AG04450 (cell line): ENCODE measurements around the gene CRYM. TPM values are rescaled to one million over a fixed set of nuclear protein-coding genes. Genes with fewer than 3 reads are reported as not detected.
A peak's percentile ranks its signal among the peaks of the same experiment; 100 is the strongest.

Source experiments
- CTCF ChIA-PET: fragments of 300-600, 350-600 bp; formaldehyde crosslinking; extraction: SDS; loops from one replicate; lab custom pipeline; 2022; ENCODE audit warnings: antibody characterized with exemption, inconsistent platforms; lab: Charles Lee
- POLR2A ChIA-PET: fragments of 350-600 bp; formaldehyde crosslinking; extraction: SDS; loops from one replicate; lab custom pipeline; 2021; ENCODE audit warnings: antibody characterized with exemption, inconsistent platforms; lab: Yijun Ruan, JAX
- DNase-seq: peaks from one replicate; pipeline ENCODE4 v3.0.0-alpha.2; 2011; ENCODE audit warnings: low read depth, low spot score
- H3K27ac ChIP-seq: one replicate; pipeline ENCODE4 v1.5.1; 2012; ENCODE audit warnings: low read depth, low read length, control low read depth
- H3K27me3 ChIP-seq: one replicate; pipeline ENCODE4 v1.6.0; 2012; ENCODE audit warnings: low read length; ENCODE audit not compliant: control insufficient read depth, insufficient read depth
- H3K4me3 ChIP-seq: 2 replicates; pipeline ENCODE4 v1.5.1; 2011; ENCODE audit warnings: mild to moderate bottlenecking, low read depth, low read length, control low read depth
- H3K9me3 ChIP-seq: 2 replicates; pipeline ENCODE4 v1.5.1; 2012; ENCODE audit warnings: low read length; ENCODE audit not compliant: control insufficient read depth, insufficient read depth
- CTCF ChIP-seq: IDR thresholded peaks from 2 replicates; pipeline ENCODE4 v1.5.1; 2011; ENCODE audit warnings: low read depth, low read length, control low read depth, inconsistent platforms
- polyA plus RNA-seq: library from polyadenylated mRNA; depleted of rRNA; stranded (reverse); fragments of >200 nt; gene quantifications from 2 replicates; pipeline ENCODE4 v1.2.3, GENCODE V29; 2011

The CRYM gene
- polyA plus RNA-seq, 1 experiment: 0.21 TPM

DNA sequence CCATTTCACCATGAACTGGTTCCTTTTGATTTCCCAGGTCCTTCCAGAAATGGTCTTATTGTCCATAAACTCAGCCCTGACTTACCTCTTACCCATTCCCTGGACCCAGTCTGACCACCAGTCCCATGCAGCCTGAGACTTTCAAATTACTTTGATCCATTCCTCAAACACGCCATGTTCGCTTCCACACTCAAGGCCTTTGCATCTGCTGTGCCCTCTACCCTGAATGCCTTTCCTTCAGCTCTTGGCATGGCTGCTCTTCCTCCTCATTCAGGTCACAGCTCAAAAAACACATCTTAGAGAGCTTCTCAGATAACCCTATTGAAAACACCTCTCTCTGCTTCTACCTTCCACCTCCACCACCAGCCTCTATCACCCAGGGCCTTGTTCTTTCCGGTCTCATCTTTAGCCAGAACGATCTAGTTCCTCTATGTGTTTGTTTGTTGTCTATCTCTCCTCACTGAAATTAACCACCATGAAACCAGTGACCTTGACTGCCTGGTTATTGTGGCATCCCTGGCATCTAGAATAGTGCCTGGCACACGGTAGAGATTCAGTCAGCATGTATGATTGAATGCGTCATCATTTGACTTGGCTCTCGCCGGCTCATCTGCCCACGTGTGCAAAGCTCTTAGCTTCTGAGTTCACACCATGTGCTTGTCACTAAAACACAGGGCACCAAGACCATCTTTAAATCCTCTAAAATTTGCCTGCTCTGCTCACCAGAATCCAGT lies 12.8 kb downstream of the CRYM start:
- DNase-seq: no peak
- no peak for TF ChIP-seq CTCF
- POLR2A ChIA-PET: no interaction called here
- Histone ChIP-seq H3K9me3 (no peaks in the 10 kb centered on the region), H3K27me3 (peaks cover 2% of the 10 kb centered on the region), H3K4me3 (no peak overlapping the region), H3K27ac (no peak overlapping the region)
- CTCF ChIA-PET: interaction anchor here (1.2 kb wide), 1 partner anchor 12 kb away, joined by 4 read pairs; no protein-coding TSS in a partner anchor

DNA sequence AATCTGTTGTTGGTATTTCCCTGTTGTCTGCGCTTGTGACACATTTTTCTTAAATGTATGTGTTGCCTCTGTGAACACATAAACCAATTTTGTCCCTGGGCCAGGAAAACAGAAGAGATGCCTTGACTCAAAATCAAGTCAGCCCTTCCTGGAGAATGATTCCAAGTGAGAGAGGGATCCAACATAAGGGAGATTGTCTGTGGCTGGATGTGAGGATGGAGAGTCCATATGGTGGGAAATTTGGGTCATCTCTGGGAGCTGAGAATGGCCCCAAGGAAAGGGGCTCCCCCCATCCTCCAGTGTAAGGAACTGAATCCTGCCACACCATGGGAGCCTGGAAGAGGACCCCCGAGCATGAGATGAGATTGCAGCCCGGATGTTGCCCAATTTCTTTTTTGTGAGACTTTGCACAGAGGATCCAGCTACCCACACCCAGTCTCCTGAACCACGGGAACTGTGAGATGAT lies 13.5 kb downstream of the CRYM start:
- no peak for TF ChIP-seq CTCF
- H3K4me3 ChIP-seq: no peak overlapping the region
- CTCF ChIA-PET: interaction anchor here (1.2 kb wide), 1 partner anchor 13 kb away, joined by 4 read pairs; no protein-coding TSS in a partner anchor

GRCh38 chr16:21263640-21264570 lies 14.2 kb downstream of the CRYM start:
- no peak for TF ChIP-seq CTCF
- Histone ChIP-seq H3K9me3 (no peaks in the 10 kb centered on the region), H3K4me3 (no peak overlapping the region), H3K27me3 (no peaks in the 10 kb centered on the region), H3K27ac (peak overlapping the region; percentile 21)
- ChIA-PET CTCF (interaction anchor here (1.2 kb wide), 1 partner anchor 13 kb away, joined by 4 read pairs; no protein-coding TSS in a partner anchor), POLR2A (no interaction called here)
- peak; percentile 2 for DNase-seq

More for the DNA sequence above, 13.5 kb downstream of the CRYM start:
- no peaks in the 10 kb centered on the region for H3K27me3 ChIP-seq
- POLR2A ChIA-PET: no interaction called here
- no peak overlapping the region for H3K27ac ChIP-seq
- no peaks in the 10 kb centered on the region for H3K9me3 ChIP-seq
- DNase-seq: no peak

GRCh38 chr16:21262779-21263639 lies 15.1 kb downstream of the CRYM start:
- ChIA-PET POLR2A (no interaction called here), CTCF (no interaction called here)
- H3K9me3 ChIP-seq: no peaks in the 10 kb centered on the region
- H3K27me3 ChIP-seq: peaks cover 2% of the 10 kb centered on the region
- H3K27ac ChIP-seq: peak overlapping the region; percentile 21
- H3K4me3 ChIP-seq: no peak overlapping the region
- no peak for TF ChIP-seq CTCF
- no peak for DNase-seq
